SU-DHL-6 (cell line): ENCODE data around the gene ZMIZ1.

Experiments used
- H2AFZ ChIP-seq: fragments of 200-600 bp; sonication (generic); 2 replicates; pipeline ENCODE4 v1.6.1; 2014; ENCODE audit warnings: low read depth, mild to moderate bottlenecking, moderate library complexity, mixed read lengths, antibody characterized with exemption, low read length; ENCODE audit not compliant: severe bottlenecking
- H3F3A ChIP-seq: fragments of 200-600 bp; shearing (Covaris generic); 2 replicates; pipeline ENCODE4 v1.6.0; 2016; ENCODE audit warnings: antibody characterized with exemption, mild to moderate bottlenecking; ENCODE audit not compliant: insufficient read depth
- H3K27ac ChIP-seq: fragments of 200-600 bp; sonication (generic); 2 replicates; pipeline ENCODE4 v1.5.1; 2016; ENCODE audit warnings: low read depth, mild to moderate bottlenecking, low read length, moderate library complexity, mixed read lengths
- H3K27me3 ChIP-seq: fragments of 200-600 bp; sonication (generic), shearing (Covaris generic); 2 replicates; pipeline ENCODE4 v1.6.0; 2014; ENCODE audit warnings: mild to moderate bottlenecking, low read length
- H3K36me3 ChIP-seq: fragments of 200-600 bp; sonication (generic); 2 replicates; pipeline ENCODE4 v1.6.1; 2014; ENCODE audit warnings: mild to moderate bottlenecking, low read length, mixed read lengths
- H3K4me2 ChIP-seq: fragments of 300-600, 200-600 bp; shearing (Covaris generic), sonication (generic); 2 replicates; pipeline ENCODE4 v1.6.0; 2014; ENCODE audit warnings: low read length, low read depth, mild to moderate bottlenecking; ENCODE audit not compliant: poor library complexity, severe bottlenecking
- H3K4me3 ChIP-seq: fragments of 200-600 bp; sonication (generic); 2 replicates; pipeline ENCODE4 v1.5.1; 2014; ENCODE audit warnings: antibody characterized with exemption, low read length, mild to moderate bottlenecking, mixed read lengths; ENCODE audit not compliant: insufficient read depth, poor library complexity, severe bottlenecking
- H3K79me2 ChIP-seq: fragments of 200-600 bp; sonication (generic); 2 replicates; pipeline ENCODE4 v1.6.1; 2014; ENCODE audit warnings: mild to moderate bottlenecking, low read length, moderate library complexity; ENCODE audit not compliant: insufficient read depth
- H3K9ac ChIP-seq: fragments of 200-600 bp; sonication (generic); 2 replicates; pipeline ENCODE4 v1.7.0; 2014; ENCODE audit warnings: mild to moderate bottlenecking, low read length
- H3K9me2 ChIP-seq: fragments of 200-600 bp; sonication (generic); replicated peaks from 2 replicates; pipeline ENCODE4 v1.6.1; 2014; ENCODE audit warnings: low read length; ENCODE audit not compliant: insufficient read depth
- H3K9me3 ChIP-seq: fragments of 200-600 bp; sonication (generic); 2 replicates; pipeline ENCODE4 v1.6.1; 2014; ENCODE audit warnings: low read length, mixed read lengths; ENCODE audit not compliant: insufficient read depth
- H4K20me1 ChIP-seq: fragments of 200-600 bp; sonication (generic); 2 replicates; pipeline ENCODE4 v1.6.1; 2014; ENCODE audit warnings: low read depth, mild to moderate bottlenecking, antibody characterized with exemption, low read length, moderate library complexity, mixed read lengths
- EZH2phosphoT487 ChIP-seq: fragments of 200-600 bp; sonication (generic), shearing (Covaris generic); conservative IDR thresholded peaks from 2 replicates; pipeline ENCODE4 v1.6.1; 2018; ENCODE audit warnings: mild to moderate bottlenecking, antibody characterized with exemption, low read length, moderate library complexity, mixed read lengths
- TF ChIP-seq, protein P1 (sequence below): fragments of 200-600 bp; sonication (generic); IDR thresholded peaks from one replicate; pipeline ENCODE4 v1.5.1; 2017; ENCODE audit warnings: antibody characterized with exemption, mild to moderate bottlenecking, low read length, moderate library complexity; ENCODE audit not compliant: insufficient read depth, poor library complexity, severe bottlenecking

The ZMIZ1 gene

DNA sequence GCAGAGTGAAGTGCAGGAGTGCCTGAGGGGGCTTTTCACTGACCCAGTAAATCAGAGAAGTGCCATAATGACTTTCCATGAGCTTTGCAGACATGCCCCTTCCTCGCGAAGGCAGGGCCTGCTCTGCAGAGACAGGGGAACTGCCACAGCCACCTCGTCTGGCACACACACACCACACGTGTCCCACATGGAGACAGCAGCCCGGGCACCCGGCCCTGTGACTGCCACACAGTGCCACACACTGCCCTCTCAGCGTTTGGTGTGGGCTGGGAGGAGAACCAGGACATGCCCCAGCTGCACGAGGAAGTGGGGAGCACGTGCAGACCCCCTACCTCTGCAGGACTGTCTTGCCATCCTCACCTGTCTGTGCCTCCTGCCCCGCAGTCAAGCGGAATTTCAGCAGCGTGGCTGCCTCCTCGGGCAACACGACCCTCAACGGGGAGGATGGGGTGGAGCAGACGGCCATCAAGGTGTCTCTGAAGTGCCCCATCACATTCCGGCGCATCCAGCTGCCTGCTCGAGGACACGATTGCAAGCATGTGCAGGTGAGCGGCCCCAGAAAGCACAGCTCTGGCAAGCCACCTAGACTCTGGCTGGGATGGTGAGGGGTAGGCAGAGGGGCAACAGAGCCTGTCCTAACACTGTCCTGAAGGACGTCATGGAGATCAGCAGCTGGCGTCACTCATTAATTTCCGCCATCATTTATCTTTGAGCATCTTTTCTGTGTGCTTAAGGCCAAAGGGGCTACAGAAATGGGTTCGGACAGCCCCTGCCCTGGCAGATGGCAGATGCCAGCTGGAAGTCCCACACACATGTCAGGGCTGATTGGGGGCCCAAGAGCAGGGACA is 235.1 kb downstream of the ZMIZ1 start:
- no peak overlapping the region for H2AFZ ChIP-seq
- no peaks in the 10 kb centered on the region for H3K79me2 ChIP-seq
- no peaks in the 10 kb centered on the region for H3F3A ChIP-seq
- no peak overlapping the region for H3K27ac ChIP-seq
- H3K9me3 ChIP-seq, result no peaks in the 10 kb centered on the region
- H3K4me2 ChIP-seq, result no peak overlapping the region
- H3K27me3 ChIP-seq, result no peaks in the 10 kb centered on the region
- no peaks in the 10 kb centered on the region for H3K36me3 ChIP-seq
- no peak overlapping the region for H3K4me3 ChIP-seq
- H3K9me2 ChIP-seq, result no peaks in the 10 kb centered on the region
- H3K9ac ChIP-seq, result no peak overlapping the region
- TF ChIP-seq, protein P1, sequence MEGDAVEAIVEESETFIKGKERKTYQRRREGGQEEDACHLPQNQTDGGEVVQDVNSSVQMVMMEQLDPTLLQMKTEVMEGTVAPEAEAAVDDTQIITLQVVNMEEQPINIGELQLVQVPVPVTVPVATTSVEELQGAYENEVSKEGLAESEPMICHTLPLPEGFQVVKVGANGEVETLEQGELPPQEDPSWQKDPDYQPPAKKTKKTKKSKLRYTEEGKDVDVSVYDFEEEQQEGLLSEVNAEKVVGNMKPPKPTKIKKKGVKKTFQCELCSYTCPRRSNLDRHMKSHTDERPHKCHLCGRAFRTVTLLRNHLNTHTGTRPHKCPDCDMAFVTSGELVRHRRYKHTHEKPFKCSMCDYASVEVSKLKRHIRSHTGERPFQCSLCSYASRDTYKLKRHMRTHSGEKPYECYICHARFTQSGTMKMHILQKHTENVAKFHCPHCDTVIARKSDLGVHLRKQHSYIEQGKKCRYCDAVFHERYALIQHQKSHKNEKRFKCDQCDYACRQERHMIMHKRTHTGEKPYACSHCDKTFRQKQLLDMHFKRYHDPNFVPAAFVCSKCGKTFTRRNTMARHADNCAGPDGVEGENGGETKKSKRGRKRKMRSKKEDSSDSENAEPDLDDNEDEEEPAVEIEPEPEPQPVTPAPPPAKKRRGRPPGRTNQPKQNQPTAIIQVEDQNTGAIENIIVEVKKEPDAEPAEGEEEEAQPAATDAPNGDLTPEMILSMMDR, result no peak
- no peaks in the 10 kb centered on the region for H4K20me1 ChIP-seq

DNA sequence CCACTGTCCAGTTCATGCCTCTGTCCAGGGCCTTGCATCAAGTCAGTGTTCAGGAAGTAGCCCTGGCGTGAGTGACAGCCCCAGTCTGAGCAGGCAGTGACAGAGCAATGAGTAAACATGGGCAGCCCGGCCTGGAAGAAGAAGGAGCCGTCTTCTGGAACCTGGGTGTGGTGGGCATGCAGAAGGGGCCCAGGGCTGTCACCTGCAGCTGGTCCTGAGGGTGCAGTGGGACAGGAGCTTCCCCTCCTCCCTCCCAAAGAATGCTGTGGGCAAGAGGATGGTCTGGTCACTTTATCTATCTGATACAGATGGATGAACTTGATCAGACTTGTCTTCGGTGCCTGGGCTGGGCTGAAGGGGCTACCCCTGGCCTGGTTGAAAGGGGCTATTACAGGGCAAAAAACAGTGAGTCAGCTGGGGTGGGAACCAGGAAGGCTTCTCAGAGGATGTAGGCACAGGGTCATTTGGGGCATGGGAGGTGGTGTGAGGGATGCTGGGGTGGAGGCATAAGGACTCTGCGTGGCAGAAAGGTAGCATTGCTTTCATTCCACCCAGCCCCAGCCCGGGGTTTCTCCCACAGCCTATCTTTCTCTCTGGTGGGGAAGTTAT is 235.8 kb downstream of the ZMIZ1 start:
- Histone ChIP-seq H3K27me3 (no peaks in the 10 kb centered on the region), H3F3A (no peaks in the 10 kb centered on the region), H3K9me3 (no peaks in the 10 kb centered on the region), H3K27ac (no peak overlapping the region), H3K4me2 (no peak overlapping the region), H3K9ac (no peak overlapping the region), H4K20me1 (no peaks in the 10 kb centered on the region), H3K4me3 (no peak overlapping the region), H2AFZ (no peak overlapping the region), H3K79me2 (no peaks in the 10 kb centered on the region), H3K9me2 (no peaks in the 10 kb centered on the region), H3K36me3 (no peaks in the 10 kb centered on the region)
- TF ChIP-seq EZH2phosphoT487, result no peak
- TF ChIP-seq, protein P1, result no peak

DNA sequence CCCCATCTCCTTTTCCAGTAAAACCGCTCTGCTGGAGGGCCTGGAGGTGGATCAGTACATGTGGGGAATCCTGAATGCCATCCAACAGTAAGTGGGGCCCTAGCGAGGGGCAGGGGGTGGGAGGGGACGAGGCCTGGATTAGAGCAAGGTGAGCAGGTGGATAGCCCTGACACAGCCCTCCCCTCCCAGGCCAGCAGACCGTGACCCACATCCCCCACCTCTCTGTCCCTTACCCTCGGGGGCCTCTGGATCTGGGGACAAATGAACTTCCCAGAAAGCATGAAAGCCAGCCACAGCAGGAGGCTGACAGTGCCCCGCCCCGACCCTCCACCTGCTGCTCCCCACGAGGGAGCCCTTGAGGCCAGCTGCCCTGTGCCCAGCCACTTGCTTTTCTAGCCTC is 236.7 kb downstream of the ZMIZ1 start:
- Histone ChIP-seq H3K4me2 (no peak overlapping the region), H3K9me3 (no peaks in the 10 kb centered on the region), H3K79me2 (no peaks in the 10 kb centered on the region), H3K36me3 (no peaks in the 10 kb centered on the region), H3K9ac (no peak overlapping the region), H3K27ac (no peak overlapping the region), H3K4me3 (no peak overlapping the region), H4K20me1 (no peaks in the 10 kb centered on the region), H3F3A (no peaks in the 10 kb centered on the region), H2AFZ (no peak overlapping the region), H3K27me3 (no peaks in the 10 kb centered on the region), H3K9me2 (no peaks in the 10 kb centered on the region)
- TF ChIP-seq, protein P1, result no peak
- no peak for TF ChIP-seq EZH2phosphoT487
